Osteocyte (in vitro differentiated cells): Measurements from ENCODE around the gene ERGIC1. TPM values are rescaled to one million over a fixed set of nuclear protein-coding genes. Genes with fewer than 3 reads are reported as not detected.
"Not testable (repeated sequence)": the region's sequence is repeated elsewhere in the genome, so short reads cannot be mapped to it uniquely, and the experiment has no call there.

ENCODE experiments used
- DNase-seq: peaks from one replicate; pipeline ENCODE4 v3.0.0; 2021; ENCODE audit warnings: mixed read lengths; ENCODE audit not compliant: unreplicated experiment; ENCODE audit errors: extremely low spot score
- H3K27ac Mint-ChIP-seq: one replicate; pipeline ENCODE4 v1.8.0; 2021; ENCODE audit warnings: mild to moderate bottlenecking, mixed read lengths; ENCODE audit not compliant: unreplicated experiment
- H3K27me3 Mint-ChIP-seq: one replicate; pipeline ENCODE4 v1.8.0; 2021; ENCODE audit warnings: mixed read lengths; ENCODE audit not compliant: unreplicated experiment
- H3K36me3 Mint-ChIP-seq: one replicate; pipeline ENCODE4 v1.8.0; 2021; ENCODE audit warnings: mixed read lengths; ENCODE audit not compliant: unreplicated experiment
- H3K4me1 Mint-ChIP-seq: one replicate; pipeline ENCODE4 v1.8.0; 2021; ENCODE audit warnings: mixed read lengths; ENCODE audit not compliant: unreplicated experiment
- H3K4me3 Mint-ChIP-seq: one replicate; pipeline ENCODE4 v1.8.0; 2021; ENCODE audit warnings: mild to moderate bottlenecking, moderate library complexity, mixed read lengths; ENCODE audit not compliant: unreplicated experiment
- H3K9me3 Mint-ChIP-seq: one replicate; pipeline ENCODE4 v1.8.0; 2021; ENCODE audit warnings: mixed read lengths; ENCODE audit not compliant: unreplicated experiment
- CTCF ChIP-seq: fragments of 200-600 bp; sonication (generic); IDR thresholded peaks from 2 replicates; pipeline ENCODE4 v1.5.0; 2021; ENCODE audit warnings: antibody characterized with exemption, mild to moderate bottlenecking, moderate library complexity
- total RNA-seq: library from RNA; stranded (reverse); gene quantifications from 2 replicates; pipeline ENCODE4 v1.2.1, GENCODE V29; 2021

ERGIC1 gene
- total RNA-seq, 1 donor from 2014 or later, result 174 TPM

GRCh38 chr5:172845576-172845975 lies 11.5 kb downstream of the ERGIC1 start:
- H3K9me3 Mint-ChIP-seq, result no peaks in the 10 kb centered on the region
- peaks cover 30% of the 10 kb centered on the region for H3K4me1 Mint-ChIP-seq
- peaks cover 2% of the 10 kb centered on the region for H3K36me3 Mint-ChIP-seq
- no peaks in the 10 kb centered on the region for H3K27me3 Mint-ChIP-seq
- TF ChIP-seq CTCF, result no peak
- DNase-seq, result no peak
- peak overlapping the region; percentile 16 for H3K27ac Mint-ChIP-seq
- no peak overlapping the region for H3K4me3 Mint-ChIP-seq

- Mint-ChIP-seq H3K4me3 (no peak overlapping the region), H3K27me3 (no peaks in the 10 kb centered on the region), H3K36me3 (peaks cover 2% of the 10 kb centered on the region), H3K27ac (no peak overlapping the region), H3K9me3 (no peaks in the 10 kb centered on the region), H3K4me1 (peaks cover 25% of the 10 kb centered on the region)
- DNase-seq, result no peak
- TF ChIP-seq CTCF, result no peak
These were observed 12.2 kb downstream of the ERGIC1 start for GRCh38 chr5:172846249-172846648.

DNA sequence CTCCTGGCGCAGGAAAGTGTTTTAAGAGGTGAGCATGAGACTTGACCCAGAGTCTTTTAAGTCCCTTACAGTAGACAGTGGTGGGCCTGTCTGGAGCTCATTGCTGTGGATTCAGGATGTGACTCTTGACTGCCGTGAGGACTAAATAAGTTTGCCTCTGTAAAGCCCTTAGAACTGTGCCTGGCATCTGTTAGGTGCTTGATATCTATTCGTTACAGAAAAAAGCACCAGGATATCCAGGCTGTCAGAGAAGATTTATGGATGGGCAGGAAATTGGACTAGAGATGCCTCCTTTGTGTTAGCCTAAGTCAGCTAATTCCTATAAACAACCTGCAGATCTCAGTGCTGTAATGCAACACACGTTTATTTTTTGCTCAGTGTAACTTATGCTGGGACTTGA lies 12.6 kb downstream of the ERGIC1 start:
- Mint-ChIP-seq H3K4me1 (peaks cover 25% of the 10 kb centered on the region), H3K27ac (no peak overlapping the region)

GRCh38 chr5:172847584-172847983 lies 13.5 kb downstream of the ERGIC1 start:
- H3K27ac Mint-ChIP-seq, result peak overlapping the region; percentile 60

More for the DNA sequence above, 12.6 kb downstream of the ERGIC1 start:
- no peaks in the 10 kb centered on the region for H3K27me3 Mint-ChIP-seq
- no peak for DNase-seq
- H3K9me3 Mint-ChIP-seq, result no peaks in the 10 kb centered on the region
- no peak overlapping the region for H3K4me3 Mint-ChIP-seq
- peaks cover 2% of the 10 kb centered on the region for H3K36me3 Mint-ChIP-seq
- no peak for TF ChIP-seq CTCF

DNA sequence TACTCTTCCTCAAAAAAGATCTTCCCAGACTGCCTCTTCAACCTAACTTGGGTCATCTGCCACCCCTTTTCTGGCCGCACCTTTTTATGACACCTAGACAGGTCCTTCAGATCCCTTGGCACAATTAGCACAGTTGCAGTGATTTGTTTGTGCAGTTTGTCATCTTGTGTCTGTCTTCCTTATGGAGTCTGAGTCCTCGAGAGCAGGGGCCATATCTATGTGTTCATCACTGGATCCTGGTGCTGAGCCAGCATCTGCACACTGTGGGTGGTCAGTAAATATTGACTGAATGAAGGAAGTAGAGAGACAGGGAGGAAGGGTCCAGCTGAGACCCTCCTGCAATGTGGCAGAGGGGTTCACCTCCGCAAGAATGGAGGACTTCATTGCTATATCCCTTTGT lies 14.4 kb downstream of the ERGIC1 start:
- Mint-ChIP-seq H3K4me3 (no peak overlapping the region), H3K9me3 (no peaks in the 10 kb centered on the region), H3K4me1 (peaks cover 38% of the 10 kb centered on the region), H3K27ac (peak overlapping the region; percentile 60), H3K27me3 (no peaks in the 10 kb centered on the region), H3K36me3 (no peaks in the 10 kb centered on the region)
- DNase-seq, result no peak
- no peak for TF ChIP-seq CTCF

More at GRCh38 chr5:172847584-172847983, 13.5 kb downstream of the ERGIC1 start:
- not testable (repeated sequence) for H3K27me3 Mint-ChIP-seq, H3K36me3 Mint-ChIP-seq, H3K4me3 Mint-ChIP-seq, H3K9me3 Mint-ChIP-seq, DNase-seq
- H3K4me1 Mint-ChIP-seq, result peaks cover 31% of the 10 kb centered on the region
